Testis (tissue), 2 donors: ENCODE data around the gene GATA5.

Experiments used
- POLR2A ChIP-seq: fragments of 450-650 bp; IDR thresholded peaks from one replicate; pipeline ENCODE4 v1.6.1; 2017; ENCODE audit warnings: antibody characterized with exemption, mild to moderate bottlenecking, moderate library complexity
- TF ChIP-seq, protein P1 (sequence below), 3 experiments: fragments of 450-650 bp in 2 of 3; fragments of 200-600 bp in 1 of 3; sonication (generic) in 1 of 3; IDR thresholded peaks; one replicate each; pipeline ENCODE4 v1.5.1; 2016 to 2019; ENCODE audit warnings: antibody characterized with exemption in 3 of 3, mild to moderate bottlenecking in 2 of 3, moderate library complexity in 1 of 3

- TF ChIP-seq, protein P1, sequence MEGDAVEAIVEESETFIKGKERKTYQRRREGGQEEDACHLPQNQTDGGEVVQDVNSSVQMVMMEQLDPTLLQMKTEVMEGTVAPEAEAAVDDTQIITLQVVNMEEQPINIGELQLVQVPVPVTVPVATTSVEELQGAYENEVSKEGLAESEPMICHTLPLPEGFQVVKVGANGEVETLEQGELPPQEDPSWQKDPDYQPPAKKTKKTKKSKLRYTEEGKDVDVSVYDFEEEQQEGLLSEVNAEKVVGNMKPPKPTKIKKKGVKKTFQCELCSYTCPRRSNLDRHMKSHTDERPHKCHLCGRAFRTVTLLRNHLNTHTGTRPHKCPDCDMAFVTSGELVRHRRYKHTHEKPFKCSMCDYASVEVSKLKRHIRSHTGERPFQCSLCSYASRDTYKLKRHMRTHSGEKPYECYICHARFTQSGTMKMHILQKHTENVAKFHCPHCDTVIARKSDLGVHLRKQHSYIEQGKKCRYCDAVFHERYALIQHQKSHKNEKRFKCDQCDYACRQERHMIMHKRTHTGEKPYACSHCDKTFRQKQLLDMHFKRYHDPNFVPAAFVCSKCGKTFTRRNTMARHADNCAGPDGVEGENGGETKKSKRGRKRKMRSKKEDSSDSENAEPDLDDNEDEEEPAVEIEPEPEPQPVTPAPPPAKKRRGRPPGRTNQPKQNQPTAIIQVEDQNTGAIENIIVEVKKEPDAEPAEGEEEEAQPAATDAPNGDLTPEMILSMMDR (IDR thresholded peaks at IDR 0.05), result no peak
- no peak for TF ChIP-seq POLR2A
Observed at GRCh38 chr20:62503401-62504178, 27.8 kb upstream of the GATA5 start.
